ENCODE measurements around the gene CHD9. TPM values are rescaled to one million over a fixed set of nuclear protein-coding genes. Genes with fewer than 3 reads are reported as not detected.
"Not testable (repeated sequence)": the region's sequence is repeated elsewhere in the genome, so short reads cannot be mapped to it uniquely, and the experiment has no call there.

CHD9 gene
- total RNA-seq, 1 donor from 2014 or later, result 77.4 TPM

- H3K36me3 ChIP-seq (ENCODE audit: insufficient read depth, low read length); H4K20me1 ChIP-seq (ENCODE audit: insufficient read depth, low read length); FAIRE-seq; H3K4me3 Mint-ChIP-seq (ENCODE audit: unreplicated experiment); H3K9me3 ChIP-seq (ENCODE audit: insufficient read depth, low read depth, low read length); H3K27ac ChIP-seq (ENCODE audit: low read depth, low read length); H3K27ac Mint-ChIP-seq (ENCODE audit: unreplicated experiment); H3K27me3 ChIP-seq (ENCODE audit: insufficient read depth, low read length); H3K4me3 ChIP-seq (ENCODE audit: insufficient read depth, low read depth, low read length); H3K27me3 Mint-ChIP-seq (ENCODE audit: low read depth, unreplicated experiment); H3K9ac ChIP-seq (ENCODE audit: low read length); DNase-seq (ENCODE audit: low read depth); H2AFZ ChIP-seq (ENCODE audit: low read depth, low read length); H3K4me2 ChIP-seq (ENCODE audit: low read length): not testable (repeated sequence)
- Histone ChIP-seq H3K79me2 (ENCODE audit: insufficient read depth, low read length) (peaks cover 53% of the 10 kb centered on the region), H3K4me1 (ENCODE audit: insufficient read depth, low read length) (peaks cover 13% of the 10 kb centered on the region)
- peaks cover 25% of the 10 kb centered on the region for H3K36me3 Mint-ChIP-seq (ENCODE audit: low read depth, unreplicated experiment)
- H3K9me3 Mint-ChIP-seq (ENCODE audit: unreplicated experiment), result peaks cover 19% of the 10 kb centered on the region
- H3K4me1 Mint-ChIP-seq (ENCODE audit: low read depth, unreplicated experiment), result peaks cover 17% of the 10 kb centered on the region
These were observed 20.7 kb downstream of the CHD9 start for GRCh38 chr16:53075461-53075860.

DNA sequence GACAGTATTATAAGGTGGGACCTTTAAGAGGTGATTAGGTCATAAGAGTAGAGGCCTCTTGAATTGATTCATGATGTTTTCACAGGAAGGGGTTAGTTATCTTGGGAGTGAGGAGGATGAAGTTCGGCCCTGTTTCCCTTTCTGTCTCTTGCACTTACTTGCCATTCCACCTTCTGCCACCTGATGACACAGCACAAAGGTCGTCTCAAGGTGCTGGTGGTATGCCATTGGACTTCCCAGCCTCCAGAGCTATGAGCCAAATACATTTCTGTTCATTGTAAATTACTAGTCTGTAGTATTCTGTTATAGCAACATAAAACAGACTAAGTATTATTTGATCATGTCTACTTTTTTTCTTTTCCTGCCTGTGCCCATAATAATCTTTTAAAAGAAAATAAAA, 23.5 kb downstream of the CHD9 start:
- TF ChIP-seq EZH2 (IDR thresholded peaks at IDR 0.05; ENCODE audit: insufficient read depth, low read length), result no peak
- TF ChIP-seq, protein P1, sequence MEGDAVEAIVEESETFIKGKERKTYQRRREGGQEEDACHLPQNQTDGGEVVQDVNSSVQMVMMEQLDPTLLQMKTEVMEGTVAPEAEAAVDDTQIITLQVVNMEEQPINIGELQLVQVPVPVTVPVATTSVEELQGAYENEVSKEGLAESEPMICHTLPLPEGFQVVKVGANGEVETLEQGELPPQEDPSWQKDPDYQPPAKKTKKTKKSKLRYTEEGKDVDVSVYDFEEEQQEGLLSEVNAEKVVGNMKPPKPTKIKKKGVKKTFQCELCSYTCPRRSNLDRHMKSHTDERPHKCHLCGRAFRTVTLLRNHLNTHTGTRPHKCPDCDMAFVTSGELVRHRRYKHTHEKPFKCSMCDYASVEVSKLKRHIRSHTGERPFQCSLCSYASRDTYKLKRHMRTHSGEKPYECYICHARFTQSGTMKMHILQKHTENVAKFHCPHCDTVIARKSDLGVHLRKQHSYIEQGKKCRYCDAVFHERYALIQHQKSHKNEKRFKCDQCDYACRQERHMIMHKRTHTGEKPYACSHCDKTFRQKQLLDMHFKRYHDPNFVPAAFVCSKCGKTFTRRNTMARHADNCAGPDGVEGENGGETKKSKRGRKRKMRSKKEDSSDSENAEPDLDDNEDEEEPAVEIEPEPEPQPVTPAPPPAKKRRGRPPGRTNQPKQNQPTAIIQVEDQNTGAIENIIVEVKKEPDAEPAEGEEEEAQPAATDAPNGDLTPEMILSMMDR (IDR thresholded peaks at IDR 0.05; ENCODE audit: insufficient read depth, low read depth, low read length), result no peak

GRCh38 chr16:53078765-53079485, 24.1 kb downstream of the CHD9 start:
- no peak overlapping the region for H3K9ac ChIP-seq (ENCODE audit: low read length)
- Mint-ChIP-seq H3K36me3 (ENCODE audit: low read depth, unreplicated experiment) (peaks cover 15% of the 10 kb centered on the region), H3K4me3 (ENCODE audit: unreplicated experiment) (no peak overlapping the region), H3K9me3 (ENCODE audit: unreplicated experiment) (peaks cover 16% of the 10 kb centered on the region), H3K27me3 (ENCODE audit: low read depth, unreplicated experiment) (no peaks in the 10 kb centered on the region), H3K4me1 (ENCODE audit: low read depth, unreplicated experiment) (peaks cover 38% of the 10 kb centered on the region), H3K27ac (ENCODE audit: unreplicated experiment) (peak overlapping the region; percentile 96)
- H3K27ac ChIP-seq (ENCODE audit: low read depth, low read length), result peak overlapping the region; percentile 80
- TF ChIP-seq, protein P1 (IDR thresholded peaks at IDR 0.05; ENCODE audit: insufficient read depth, low read depth, low read length), result no peak
- TF ChIP-seq EZH2 (IDR thresholded peaks at IDR 0.05; ENCODE audit: insufficient read depth, low read length), result no peak
- FAIRE-seq, result no peak
- H4K20me1 ChIP-seq (ENCODE audit: insufficient read depth, low read length), result no peaks in the 10 kb centered on the region
- no peak overlapping the region for H2AFZ ChIP-seq (ENCODE audit: low read depth, low read length)
- H3K4me3 ChIP-seq (ENCODE audit: insufficient read depth, low read depth, low read length), result no peak overlapping the region
- no peaks in the 10 kb centered on the region for H3K36me3 ChIP-seq (ENCODE audit: insufficient read depth, low read length)
- peaks cover 25% of the 10 kb centered on the region for H3K4me1 ChIP-seq (ENCODE audit: insufficient read depth, low read length)
- no peaks in the 10 kb centered on the region for H3K9me3 ChIP-seq (ENCODE audit: insufficient read depth, low read depth, low read length)
- H3K27me3 ChIP-seq (ENCODE audit: insufficient read depth, low read length), result no peaks in the 10 kb centered on the region
- peaks cover 37% of the 10 kb centered on the region for H3K79me2 ChIP-seq (ENCODE audit: insufficient read depth, low read length)
- DNase-seq (ENCODE audit: low read depth), result no peak
- no peak overlapping the region for H3K4me2 ChIP-seq (ENCODE audit: low read length)

More for the DNA sequence above, 23.5 kb downstream of the CHD9 start:
- FAIRE-seq, result no peak
- Histone ChIP-seq H3K27ac (ENCODE audit: low read depth, low read length) (no peak overlapping the region), H3K4me1 (ENCODE audit: insufficient read depth, low read length) (peaks cover 25% of the 10 kb centered on the region), H3K36me3 (ENCODE audit: insufficient read depth, low read length) (no peaks in the 10 kb centered on the region), H4K20me1 (ENCODE audit: insufficient read depth, low read length) (no peaks in the 10 kb centered on the region), H3K4me2 (ENCODE audit: low read length) (no peak overlapping the region), H3K4me3 (ENCODE audit: insufficient read depth, low read depth, low read length) (no peak overlapping the region), H3K9ac (ENCODE audit: low read length) (no peak overlapping the region), H2AFZ (ENCODE audit: low read depth, low read length) (no peak overlapping the region), H3K79me2 (ENCODE audit: insufficient read depth, low read length) (peaks cover 40% of the 10 kb centered on the region), H3K27me3 (ENCODE audit: insufficient read depth, low read length) (no peaks in the 10 kb centered on the region), H3K9me3 (ENCODE audit: insufficient read depth, low read depth, low read length) (no peaks in the 10 kb centered on the region)
- DNase-seq (ENCODE audit: low read depth), result no peak
- Mint-ChIP-seq H3K27me3 (ENCODE audit: low read depth, unreplicated experiment) (no peaks in the 10 kb centered on the region), H3K27ac (ENCODE audit: unreplicated experiment) (no peak overlapping the region), H3K36me3 (ENCODE audit: low read depth, unreplicated experiment) (peaks cover 18% of the 10 kb centered on the region), H3K4me1 (ENCODE audit: low read depth, unreplicated experiment) (peaks cover 38% of the 10 kb centered on the region), H3K9me3 (ENCODE audit: unreplicated experiment) (peaks cover 19% of the 10 kb centered on the region), H3K4me3 (ENCODE audit: unreplicated experiment) (no peak overlapping the region)

All from astrocyte (in vitro differentiated cells and primary cell).